HepG2 (cell line): ENCODE results near the gene GREM2. TPM values are rescaled to one million over a fixed set of nuclear protein-coding genes. Genes with fewer than 3 reads are reported as not detected.

ENCODE experiments used
- ATAC-seq: fragments of 200-7000 bp; cut with Tn5 transposase; 3 replicates; pipeline ENCODE4 v1.9.1; 2020; ENCODE audit warnings: mild to moderate bottlenecking, moderate library complexity
- BruUV-seq: library from RNA; stranded (reverse); fragments of 400-500 nt; replicated peaks from 2 replicates; lab custom pipeline; 2021; lab: Mats Ljungman, UMichigan
- CTCF ChIA-PET: fragments of 300-600 bp; formaldehyde crosslinking; extraction: SDS; loops from one replicate; lab custom pipeline; 2021; ENCODE audit warnings: low total read pairs, inconsistent platforms, low intra/inter-chr PET ratio; lab: Yijun Ruan, JAX
- POLR2A ChIA-PET: fragments of 350-600 bp; sonication (Branson Sonifier 250); formaldehyde crosslinking; loops from one replicate; lab custom pipeline; 2020; ENCODE audit warnings: antibody characterized with exemption, inconsistent platforms; lab: Yijun Ruan, JAX
- DNase-seq: peaks from one replicate; pipeline ENCODE4 v3.0.0-alpha.2; 2015; ENCODE audit warnings: low spot score
- FAIRE-seq: peaks from 3 replicates; lab custom pipeline; 2011; peaks lifted over from hg19 to GRCh38; lab: Jason Lieb, UNC
- H2AFZ ChIP-seq: one replicate; pipeline ENCODE4 v1.6.1; 2011; ENCODE audit warnings: low read length, inconsistent platforms
- H3K27ac ChIP-seq: fragments of 300-600 bp; 3 replicates; pipeline ENCODE4 v1.8.0; 2011; ENCODE audit warnings: mixed run types, mild to moderate bottlenecking, mixed read lengths, low read length, inconsistent platforms; ENCODE audit not compliant: insufficient read depth; ENCODE audit errors: extremely low read length
- H3K27me3 ChIP-seq, 2 experiments: fragments of 200-600 bp in 1 of 2; 2 replicates in 1 of 2; 3 replicates in 1 of 2; pipeline versions ENCODE4 v1.6.0 to v1.8.0; 2011; ENCODE audit warnings: low read length in 2 of 2, mild to moderate bottlenecking in 2 of 2, moderate library complexity in 2 of 2, inconsistent platforms in 1 of 2; ENCODE audit not compliant: insufficient read depth in 2 of 2, control insufficient read depth in 1 of 2
- H3K36me3 ChIP-seq, 2 experiments: fragments of 200-600 bp in 1 of 2; replicated peaks in 1 of 2; 2 replicates in 1 of 2; 3 replicates in 1 of 2; pipeline versions ENCODE4 v1.5.1 to v1.8.0; 2011; ENCODE audit warnings: low read length in 2 of 2, inconsistent platforms in 1 of 2; ENCODE audit not compliant: insufficient read depth in 2 of 2, control insufficient read depth in 1 of 2
- H3K4me1 ChIP-seq: 2 replicates; pipeline ENCODE4 v1.5.1; 2012; ENCODE audit warnings: low read length, inconsistent platforms; ENCODE audit not compliant: insufficient read depth
- H3K4me2 ChIP-seq: 2 replicates; pipeline ENCODE4 v1.6.0; 2011; ENCODE audit warnings: low read depth, low read length, inconsistent platforms
- H3K4me3 ChIP-seq, 3 experiments: fragments of 200-600 bp in 1 of 3; sonication (generic), shearing (Covaris generic) in 1 of 3; replicated peaks in 1 of 3; 2 replicates each; pipeline ENCODE4 v1.5.1; 2011 to 2016; ENCODE audit warnings: low read length in 3 of 3, inconsistent platforms in 2 of 3, low read depth in 2 of 3, mild to moderate bottlenecking in 2 of 3, control low read depth in 1 of 3, mixed read lengths in 1 of 3; ENCODE audit not compliant: insufficient read depth in 1 of 3
- H3K79me2 ChIP-seq: one replicate; pipeline ENCODE4 v1.6.1; 2011; ENCODE audit warnings: low read length, inconsistent platforms; ENCODE audit not compliant: insufficient read depth
- H3K9ac ChIP-seq: 2 replicates; pipeline ENCODE4 v1.6.0; 2011; ENCODE audit warnings: mild to moderate bottlenecking, low read depth, low read length, inconsistent platforms; ENCODE audit not compliant: insufficient read depth
- H3K9me3 ChIP-seq: 2 replicates; pipeline ENCODE4 v1.5.1; 2012; ENCODE audit warnings: mild to moderate bottlenecking, low read length
- H4K20me1 ChIP-seq: 2 replicates; pipeline ENCODE4 v1.6.0; 2011; ENCODE audit warnings: inconsistent platforms, mild to moderate bottlenecking, low read length, moderate library complexity; ENCODE audit not compliant: insufficient read depth
- ADNP ChIP-seq: sonication (generic); formaldehyde crosslinking; IDR thresholded peaks from 2 replicates; pipeline ENCODE4 v1.4.0; 2020; ENCODE audit warnings: missing genetic modification reagents
- ARHGAP35 ChIP-seq: sonication (generic); formaldehyde crosslinking; IDR thresholded peaks from 2 replicates; pipeline ENCODE4 v1.9.0; 2022; ENCODE audit warnings: mild to moderate bottlenecking, inconsistent platforms, moderate library complexity, missing genetic modification reagents, borderline replicate concordance
- GLMP ChIP-seq: sonication (generic); formaldehyde crosslinking; IDR thresholded peaks from 2 replicates; pipeline ENCODE4 v1.9.0; 2021; ENCODE audit warnings: missing genetic modification reagents, mild to moderate bottlenecking, borderline replicate concordance
- ZFP36L2 ChIP-seq: sonication (generic); formaldehyde crosslinking; IDR thresholded peaks from 2 replicates; pipeline ENCODE4 v1.4.0; 2020; ENCODE audit warnings: missing genetic modification reagents
- ZNF256 ChIP-seq: sonication (generic); formaldehyde crosslinking; conservative IDR thresholded peaks from 2 replicates; pipeline ENCODE4 v1.4.0; 2020; ENCODE audit warnings: missing genetic modification reagents
- ZNF546 ChIP-seq: sonication (generic); formaldehyde crosslinking; conservative IDR thresholded peaks from 2 replicates; pipeline ENCODE4 v1.8.1; 2023; ENCODE audit warnings: mild to moderate bottlenecking, missing genetic modification reagents
- WGBS: methylation state at CpG from one replicate; pipeline ENCODE4 v1.1.6; 2017; ENCODE audit warnings: low lambda C conversion rate; 5-methylcytosine and 5-hydroxymethylcytosine counted together
- in situ Hi-C: cut with HindIII; loops from 2 replicates; pipeline ENCODE4 v1.10.0; 2017; ENCODE audit warnings: low pct_unique_long_range_greater_than_20kb; ENCODE audit not compliant: extremely low pct_ligation_motif_present
- intact Hi-C: fragments of 100-400 bp; cut with micrococcal nuclease; formaldehyde crosslinking; loops from one replicate; pipeline ENCODE4 v1.10.0; 2022; ENCODE audit not compliant: unreplicated experiment
- polyA plus RNA-seq, 8 experiments: library from polyadenylated mRNA; depleted of rRNA in 3 of 8; stranded (reverse) in 7 of 8; unstranded in 1 of 8; fragments of >200 nt; fragmentation: Illumina TruSeq in 4 of 8; extraction: Trizol in 4 of 8; gene quantifications; 2 replicates each; pipeline versions ENCODE4 v1.2.1 to v1.2.3, GENCODE V29; 2011 to 2016; ENCODE audit warnings: low read depth in 4 of 8, missing spikeins in 1 of 8, mixed read lengths in 1 of 8; ENCODE audit not compliant: insufficient read depth in 1 of 8
- total RNA-seq, 5 experiments: library from RNA; depleted of rRNA; stranded (reverse); fragments of >200 nt; fragmentation: Illumina TruSeq; extraction: Trizol; gene quantifications; 2 replicates each; pipeline ENCODE4 v1.2.3, GENCODE V29; 2016; ENCODE audit warnings: low read depth in 1 of 5

GREM2 gene
- total and polyA plus RNA-seq, 2 of the 13 experiments (the other 11 are each of a cell fraction or from before 2014, with no cell fraction given): 0.07 TPM; not detected in 1

GRCh38 chr1:240635466-240636256, 23.7 kb upstream of the GREM2 start (continued):
- TF ChIP-seq ARHGAP35 (no peak), GLMP (no peak), ZNF546 (CRISPR knock-in tag) (no peak), ADNP (no peak)

- no TSS peak for BruUV-seq
- TF ChIP-seq ZNF256 (CRISPR knock-in tag): no peak
- TF ChIP-seq ZFP36L2 (CRISPR knock-in tag): no peak
- Histone ChIP-seq H3K79me2 (no peaks in the 10 kb centered on the region), H3K9ac (no peak overlapping the region), H3K36me3 (no peaks in the 10 kb centered on the region), H3K27me3 (no peaks in the 10 kb centered on the region), H3K4me1 (no peaks in the 10 kb centered on the region), H3K4me3 (no peak overlapping the region), H3K9me3 (no peaks in the 10 kb centered on the region), H2AFZ (no peak overlapping the region), H3K4me2 (no peak overlapping the region), H3K27ac (no peak overlapping the region), H4K20me1 (no peaks in the 10 kb centered on the region)
- no peak for ATAC-seq
- no peak for FAIRE-seq
- intact Hi-C loops (no loop called here), in situ Hi-C loops (no loop called here)
- DNase-seq: no peak
- WGBS: 63% methylated on average over 5 of the region's 5 CpGs
- ChIA-PET POLR2A (no interaction called here), CTCF (no interaction called here)
These were observed 18.5 kb upstream of the GREM2 start for GRCh38 chr1:240630409-240630808.
